22Rv1 (cell line): ENCODE measurements around the gene TPRG1.

Source experiments
- ZFX ChIP-seq: fragments of 450-650 bp; IDR thresholded peaks from 2 replicates; pipeline ENCODE4 v1.6.1; 2017; ENCODE audit warnings: antibody characterized with exemption, borderline replicate concordance
- TF ChIP-seq, protein P1 (sequence below): fragments of 450-650 bp; IDR thresholded peaks from 2 replicates; pipeline ENCODE4 v1.5.1; 2017; ENCODE audit warnings: mild to moderate bottlenecking

DNA sequence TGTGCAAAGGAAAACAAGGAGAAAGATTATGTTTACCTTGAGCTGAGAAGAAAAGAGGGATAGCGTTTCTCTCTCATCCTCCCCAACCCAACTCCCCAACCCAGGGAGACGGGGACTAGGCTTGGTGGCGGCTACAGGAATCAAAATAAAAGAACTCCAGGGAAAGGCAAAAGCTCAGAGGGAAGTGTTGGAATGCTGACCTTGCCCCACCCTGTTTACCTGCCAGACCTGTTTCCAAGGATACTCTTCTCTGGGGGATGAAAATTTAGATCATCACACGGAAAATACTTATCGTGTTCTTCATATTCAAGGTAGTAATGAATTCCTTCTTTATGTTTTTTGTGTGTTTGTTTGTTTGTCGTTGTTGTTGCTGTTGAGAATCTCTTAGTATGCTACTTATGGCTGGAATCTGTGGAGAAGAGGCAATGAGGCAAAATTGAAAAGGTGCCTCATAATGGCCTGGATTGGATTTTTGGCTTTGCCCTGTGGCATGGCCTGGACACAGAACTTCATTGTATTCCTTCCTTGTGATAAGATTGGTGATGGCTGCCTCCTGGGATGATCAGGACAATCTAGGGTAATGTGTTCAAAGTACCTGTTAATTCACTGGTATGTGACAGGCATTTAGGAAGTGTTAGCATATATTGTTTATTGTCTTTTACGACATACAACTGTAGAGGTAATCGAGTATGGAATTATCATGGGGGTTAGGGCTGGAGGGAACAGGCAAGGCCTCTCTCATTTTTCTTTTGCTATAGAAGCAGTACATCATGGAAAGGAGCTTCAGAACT is 11.1 kb upstream of the TPRG1 start:
- TF ChIP-seq, protein P1, sequence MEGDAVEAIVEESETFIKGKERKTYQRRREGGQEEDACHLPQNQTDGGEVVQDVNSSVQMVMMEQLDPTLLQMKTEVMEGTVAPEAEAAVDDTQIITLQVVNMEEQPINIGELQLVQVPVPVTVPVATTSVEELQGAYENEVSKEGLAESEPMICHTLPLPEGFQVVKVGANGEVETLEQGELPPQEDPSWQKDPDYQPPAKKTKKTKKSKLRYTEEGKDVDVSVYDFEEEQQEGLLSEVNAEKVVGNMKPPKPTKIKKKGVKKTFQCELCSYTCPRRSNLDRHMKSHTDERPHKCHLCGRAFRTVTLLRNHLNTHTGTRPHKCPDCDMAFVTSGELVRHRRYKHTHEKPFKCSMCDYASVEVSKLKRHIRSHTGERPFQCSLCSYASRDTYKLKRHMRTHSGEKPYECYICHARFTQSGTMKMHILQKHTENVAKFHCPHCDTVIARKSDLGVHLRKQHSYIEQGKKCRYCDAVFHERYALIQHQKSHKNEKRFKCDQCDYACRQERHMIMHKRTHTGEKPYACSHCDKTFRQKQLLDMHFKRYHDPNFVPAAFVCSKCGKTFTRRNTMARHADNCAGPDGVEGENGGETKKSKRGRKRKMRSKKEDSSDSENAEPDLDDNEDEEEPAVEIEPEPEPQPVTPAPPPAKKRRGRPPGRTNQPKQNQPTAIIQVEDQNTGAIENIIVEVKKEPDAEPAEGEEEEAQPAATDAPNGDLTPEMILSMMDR: no peak
- TF ChIP-seq ZFX: no peak
